ENCODE measurements around the gene PARD3.
"Not testable (repeated sequence)": the region's sequence is repeated elsewhere in the genome, so short reads cannot be mapped to it uniquely, and the experiment has no call there.

Gene PARD3

DNA sequence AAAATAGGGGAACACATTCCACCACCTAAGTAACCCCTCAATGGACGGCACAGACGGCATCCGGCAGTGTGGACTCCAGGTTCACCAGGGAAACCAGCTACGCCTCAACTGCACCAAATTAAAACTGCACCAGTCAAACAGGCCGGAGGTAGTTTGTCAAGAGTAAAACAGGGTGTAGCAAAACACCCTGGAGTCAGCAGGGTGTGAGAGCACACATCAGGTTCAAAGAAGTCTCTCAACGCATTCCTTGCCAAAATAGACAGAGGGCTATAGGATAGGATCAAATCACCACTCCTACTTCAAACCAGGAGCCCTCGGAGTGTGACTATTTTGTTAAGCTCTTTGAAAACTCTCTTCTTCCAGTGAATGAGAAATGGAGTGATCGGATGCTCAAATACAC lies 135.9 kb downstream of the PARD3 start:
- no peak for DNase-seq

DNA sequence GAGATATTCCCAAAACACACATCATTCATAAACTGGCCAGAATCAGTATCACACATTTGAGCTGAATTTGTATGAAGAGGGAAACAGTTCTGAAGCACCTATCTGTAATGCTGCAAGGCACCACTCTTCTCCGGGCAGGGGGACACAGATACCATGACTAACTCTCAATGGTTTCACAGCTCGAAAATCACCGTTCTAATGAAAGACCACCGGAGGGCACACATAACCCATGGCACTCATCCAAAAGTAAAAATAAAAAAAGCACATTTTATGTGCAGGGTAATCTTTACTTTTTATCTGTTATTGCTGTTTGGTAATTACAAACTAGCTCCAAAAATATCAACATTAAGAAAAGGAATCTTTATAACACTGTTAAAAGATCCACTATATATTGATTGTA lies 137.5 kb downstream of the PARD3 start:
- no peak for DNase-seq

DNA sequence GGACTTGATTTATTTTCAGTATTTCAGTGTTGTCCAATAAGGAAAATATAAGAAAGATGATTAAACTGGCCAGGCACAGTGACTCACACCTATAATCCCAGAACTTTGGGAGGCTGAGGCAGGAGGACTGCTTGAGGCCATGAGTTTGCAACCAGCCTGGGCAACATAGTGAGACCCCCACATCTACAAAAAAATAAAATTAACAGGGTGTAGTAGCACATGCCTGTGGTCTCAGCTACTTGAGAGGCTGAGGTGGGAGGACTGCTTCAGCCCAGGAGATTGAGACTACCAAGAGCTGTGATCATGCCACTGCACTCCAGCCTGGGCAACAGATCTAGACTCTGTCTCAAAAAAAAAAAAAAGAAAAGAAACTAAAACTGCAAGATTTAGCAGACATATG lies 138.0 kb downstream of the PARD3 start:
- no peak for DNase-seq

DNA sequence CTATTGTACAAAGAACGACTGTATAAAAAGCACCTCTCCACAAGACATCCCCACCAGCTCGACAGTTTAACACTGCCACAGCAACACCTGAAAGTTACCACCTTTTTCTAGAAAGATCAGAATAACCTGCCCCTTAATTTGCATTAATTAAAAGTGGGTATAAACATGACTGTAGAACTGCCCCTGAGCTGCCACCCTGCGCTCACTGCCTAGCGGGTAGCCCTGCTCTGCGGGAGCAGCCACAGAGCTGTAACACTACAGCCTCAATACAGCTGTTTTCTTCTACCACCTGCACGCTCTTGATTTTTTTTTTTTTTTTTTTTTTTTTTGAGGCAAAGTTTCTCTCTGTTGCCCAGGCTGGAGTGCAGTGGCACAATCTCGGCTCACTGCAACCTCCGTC lies 140.9 kb downstream of the PARD3 start:
- no peak for DNase-seq

DNA sequence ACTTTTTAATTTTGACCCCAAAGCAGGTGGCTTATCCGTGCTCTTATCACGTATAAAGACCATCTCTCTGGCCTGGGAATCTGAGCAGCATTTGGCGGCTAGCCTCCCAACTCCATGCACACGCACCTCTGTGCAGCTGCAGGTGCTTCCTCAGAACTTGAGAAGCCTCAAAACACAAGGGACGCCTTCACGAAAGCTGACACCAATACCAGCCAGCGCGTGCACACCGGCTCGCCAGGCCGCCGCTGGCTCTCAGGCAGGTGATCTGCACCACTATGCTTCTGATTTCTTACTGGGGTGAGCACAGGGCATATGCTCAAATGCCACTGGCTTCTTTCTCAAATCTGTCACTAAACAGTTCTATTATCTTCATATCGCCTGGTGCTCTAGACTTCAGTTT lies 145.0 kb downstream of the PARD3 start:
- no peak for DNase-seq

DNA sequence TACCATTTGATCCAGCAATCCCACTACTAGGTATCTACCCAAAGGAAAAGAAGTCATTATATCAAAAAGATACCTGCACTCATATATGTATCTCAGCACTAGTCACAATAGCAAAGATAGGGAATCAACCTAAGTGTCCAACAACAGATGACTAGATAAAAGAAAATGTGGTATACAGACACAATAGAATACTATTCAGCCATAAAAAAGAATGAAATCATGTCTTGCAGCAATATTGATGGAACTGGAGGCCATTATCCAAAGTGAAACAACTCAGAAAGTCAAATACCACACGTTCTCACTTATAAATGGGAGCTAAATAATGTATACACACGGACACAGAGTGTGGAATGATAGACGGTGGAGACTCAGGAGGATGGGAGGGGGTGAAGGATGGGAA lies 146.0 kb downstream of the PARD3 start:
- DNase-seq, result no peak

DNA sequence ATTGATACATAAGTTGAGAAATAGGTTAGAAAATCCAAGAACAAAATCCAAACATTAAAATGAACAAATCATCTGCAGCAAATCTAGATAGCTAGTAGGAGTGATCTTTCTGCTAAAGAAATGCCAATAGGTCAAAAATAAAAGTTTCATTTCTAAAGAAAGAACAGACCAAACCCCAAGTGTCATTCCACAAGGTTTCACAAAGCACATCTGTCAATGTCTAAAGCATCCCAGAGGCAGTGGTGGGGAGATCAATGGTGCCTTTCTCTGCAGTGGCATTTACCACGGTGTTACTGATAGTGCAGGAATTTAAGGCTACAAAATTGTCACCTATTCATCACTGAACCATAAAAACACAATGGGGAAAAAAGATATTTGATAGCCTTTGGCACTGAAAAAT lies 147.9 kb downstream of the PARD3 start:
- DNase-seq, result no peak

DNA sequence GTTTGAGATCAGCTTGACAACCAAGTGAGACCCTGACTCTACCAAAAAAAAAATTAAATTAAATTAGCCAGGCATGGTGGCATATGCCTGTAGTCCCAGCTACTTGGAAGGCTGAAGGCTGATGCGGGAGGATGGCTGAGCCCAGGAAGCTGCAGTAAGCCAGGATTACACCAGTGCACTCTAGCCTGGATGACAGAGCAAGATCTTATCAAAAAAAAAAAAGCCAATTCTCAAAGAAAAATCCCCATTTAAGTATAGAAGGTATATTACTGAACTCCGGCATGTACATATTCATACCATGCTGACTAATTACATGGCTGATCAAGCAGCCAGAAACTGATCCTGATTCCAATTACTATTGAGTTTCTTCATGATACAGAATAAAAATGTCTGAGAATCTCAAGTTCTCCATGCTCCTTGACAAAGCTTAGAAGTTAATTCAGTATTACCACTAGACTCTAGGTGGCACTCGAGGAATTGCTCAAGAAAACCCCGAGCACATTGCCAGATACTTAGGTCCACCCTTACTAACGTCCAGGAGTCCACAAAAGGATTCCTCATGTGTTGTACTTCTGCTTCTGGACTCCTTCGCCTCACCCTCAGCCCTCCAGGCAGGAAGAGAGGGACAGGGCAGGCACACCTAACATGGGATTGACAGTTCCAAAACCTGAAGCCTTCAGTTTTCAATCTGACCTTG lies 148.9 kb downstream of the PARD3 start:
- peak; percentile 54 to 68 for DNase-seq

DNA sequence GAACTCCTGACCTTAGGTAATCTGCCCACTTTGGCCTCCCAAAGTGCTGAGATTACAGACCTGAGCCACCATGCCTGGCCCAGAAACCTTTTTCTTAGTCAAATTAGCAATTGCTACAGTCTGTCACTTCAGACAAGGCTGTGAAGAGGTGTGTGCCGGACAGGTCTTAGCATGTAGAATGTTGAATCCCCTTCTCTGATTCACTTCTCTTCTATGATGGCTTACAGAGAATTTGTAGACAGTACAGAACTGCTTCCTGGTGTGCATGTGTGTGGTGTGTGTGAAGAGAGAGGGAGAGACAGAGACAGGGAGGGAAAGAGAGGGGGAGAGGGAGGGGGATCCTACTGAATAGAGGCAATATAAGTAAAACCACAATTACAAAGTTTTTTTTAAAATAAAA lies 150.4 kb downstream of the PARD3 start:
- DNase-seq, result no peak

DNA sequence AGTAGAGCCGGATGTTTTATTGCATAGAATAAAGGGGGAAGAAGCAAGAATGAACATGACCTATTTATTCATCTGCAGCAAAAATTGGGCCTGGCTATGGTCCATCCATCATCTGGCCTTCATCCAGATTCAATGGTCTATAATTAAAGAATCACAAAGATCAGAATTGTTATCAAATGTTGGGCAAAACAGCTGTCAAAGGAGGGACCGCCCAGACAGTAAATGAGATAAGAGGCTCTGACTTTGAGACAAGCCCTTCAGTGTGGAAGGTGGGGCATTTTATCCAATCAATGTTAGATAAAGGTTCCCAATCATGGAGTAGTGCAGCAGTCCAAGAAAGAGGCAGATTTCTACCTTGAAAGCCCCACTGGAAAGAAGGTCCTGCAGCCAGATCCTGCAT lies 153.5 kb downstream of the PARD3 start:
- DNase-seq, result no peak

DNA sequence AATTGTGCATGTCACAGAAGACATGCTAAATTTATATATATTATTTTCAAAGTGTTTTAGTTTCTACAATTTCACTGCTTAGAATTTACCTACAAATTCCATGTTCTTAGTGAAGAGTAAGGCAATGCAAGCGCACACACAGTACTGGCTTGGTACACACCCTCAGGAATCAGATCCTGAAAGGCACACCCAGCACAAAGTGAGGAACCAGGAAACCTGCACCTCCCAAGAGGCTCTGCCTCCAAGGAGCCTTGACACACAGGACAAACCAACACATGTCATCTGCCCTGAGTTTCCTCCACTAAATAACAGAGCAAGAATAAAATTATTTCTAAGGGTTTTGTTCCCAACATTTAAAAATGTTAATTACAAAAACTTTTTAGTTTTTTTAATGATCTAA lies 156.2 kb downstream of the PARD3 start:
- no peak for DNase-seq

DNA sequence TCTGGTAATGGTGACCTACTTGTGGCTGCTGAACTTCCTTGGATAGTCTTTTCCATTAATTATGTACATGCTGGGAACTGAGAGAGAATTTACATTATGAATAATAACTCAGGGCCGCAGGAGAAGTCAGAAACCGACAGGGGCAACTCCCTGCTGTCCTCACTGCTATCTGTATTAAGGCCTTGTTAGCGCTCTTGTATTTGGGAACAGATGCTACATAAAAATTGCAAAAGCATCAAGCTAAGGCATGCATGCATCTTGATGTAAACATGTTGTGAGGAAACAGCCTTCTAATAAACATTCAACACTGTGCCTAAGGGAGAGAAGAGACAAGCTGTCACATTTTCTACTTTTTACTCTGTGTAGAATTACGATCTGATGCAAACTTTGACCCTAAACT lies 158.4 kb downstream of the PARD3 start:
- no peak for DNase-seq

DNA sequence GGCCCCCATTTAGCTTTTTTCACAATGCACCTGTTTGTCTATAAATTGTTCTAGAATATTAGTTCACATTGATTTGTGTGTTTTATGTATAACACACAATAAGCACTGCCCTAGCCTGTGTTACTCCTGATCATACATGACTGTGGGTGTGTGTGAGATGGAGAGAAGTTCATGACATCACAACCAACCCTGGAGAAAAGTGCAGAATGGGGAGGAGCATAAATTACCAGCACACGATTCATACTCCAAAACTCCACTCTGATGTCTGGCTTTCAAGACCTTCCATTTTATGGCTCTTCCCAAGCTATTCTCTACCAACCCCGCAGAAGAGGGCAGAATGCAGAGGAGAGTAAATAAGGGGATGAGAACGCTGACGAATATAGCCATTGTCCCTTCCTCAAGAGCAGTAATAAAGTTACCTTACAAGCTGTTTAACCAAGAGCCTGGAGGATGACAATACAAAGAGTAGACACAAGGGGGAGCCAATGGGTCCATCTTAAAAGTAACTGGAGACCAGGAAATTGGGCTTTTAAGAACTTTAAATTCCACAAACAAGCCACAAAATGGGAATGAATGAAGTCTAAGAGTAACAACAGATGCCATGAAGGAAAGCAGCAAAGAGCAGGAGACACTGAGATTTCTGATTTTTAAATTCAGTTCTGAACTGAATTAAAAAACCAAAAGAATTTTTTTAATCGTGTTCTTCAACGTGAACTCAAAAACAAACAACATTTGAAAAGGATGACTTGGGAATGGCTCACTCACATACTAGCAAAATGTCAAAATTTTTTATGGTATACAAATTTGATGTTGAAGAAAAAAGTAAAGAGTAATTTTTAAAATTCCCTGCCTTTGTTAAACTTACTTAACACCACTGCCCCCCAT lies 159.6 kb downstream of the PARD3 start:
- peak; percentile 34 to 51 for DNase-seq

DNA sequence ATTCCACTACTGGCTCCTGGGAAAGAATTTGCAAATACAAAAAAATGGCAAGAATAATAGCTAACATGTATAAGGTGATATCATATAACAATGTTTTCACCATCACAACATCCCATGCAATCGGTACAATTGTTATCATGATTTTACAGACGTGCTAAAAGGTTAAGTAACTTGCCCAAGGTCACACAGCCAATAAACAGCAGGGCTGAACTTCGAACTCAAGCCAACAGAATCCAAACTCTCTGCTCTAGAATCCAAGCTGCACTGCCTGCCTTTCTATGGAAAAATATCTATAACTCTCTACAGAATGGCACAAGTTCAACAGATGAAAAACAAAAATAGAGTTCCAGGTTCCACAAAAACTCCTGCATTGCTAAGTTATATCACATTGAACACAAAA lies 160.9 kb downstream of the PARD3 start:
- DNase-seq, result no peak

DNA sequence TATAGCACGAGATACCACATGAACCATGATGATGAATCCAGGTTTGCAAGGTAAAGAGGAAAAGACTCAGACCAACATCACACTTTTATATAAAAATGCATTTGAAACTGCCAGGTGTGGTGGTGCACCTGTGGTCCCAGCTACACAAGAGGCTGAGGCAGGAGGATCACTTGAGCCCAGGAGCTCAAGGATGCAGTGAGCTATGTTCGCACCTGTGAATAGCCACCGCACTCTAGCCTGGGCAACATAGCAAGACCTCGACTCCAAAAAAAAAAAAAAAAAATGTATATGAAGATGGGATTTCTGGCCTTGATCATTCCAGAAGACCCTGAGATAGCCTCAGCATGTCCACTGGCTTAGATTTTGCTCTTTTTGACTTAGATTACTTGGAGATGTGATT lies 161.6 kb downstream of the PARD3 start:
- DNase-seq, result no peak

DNA sequence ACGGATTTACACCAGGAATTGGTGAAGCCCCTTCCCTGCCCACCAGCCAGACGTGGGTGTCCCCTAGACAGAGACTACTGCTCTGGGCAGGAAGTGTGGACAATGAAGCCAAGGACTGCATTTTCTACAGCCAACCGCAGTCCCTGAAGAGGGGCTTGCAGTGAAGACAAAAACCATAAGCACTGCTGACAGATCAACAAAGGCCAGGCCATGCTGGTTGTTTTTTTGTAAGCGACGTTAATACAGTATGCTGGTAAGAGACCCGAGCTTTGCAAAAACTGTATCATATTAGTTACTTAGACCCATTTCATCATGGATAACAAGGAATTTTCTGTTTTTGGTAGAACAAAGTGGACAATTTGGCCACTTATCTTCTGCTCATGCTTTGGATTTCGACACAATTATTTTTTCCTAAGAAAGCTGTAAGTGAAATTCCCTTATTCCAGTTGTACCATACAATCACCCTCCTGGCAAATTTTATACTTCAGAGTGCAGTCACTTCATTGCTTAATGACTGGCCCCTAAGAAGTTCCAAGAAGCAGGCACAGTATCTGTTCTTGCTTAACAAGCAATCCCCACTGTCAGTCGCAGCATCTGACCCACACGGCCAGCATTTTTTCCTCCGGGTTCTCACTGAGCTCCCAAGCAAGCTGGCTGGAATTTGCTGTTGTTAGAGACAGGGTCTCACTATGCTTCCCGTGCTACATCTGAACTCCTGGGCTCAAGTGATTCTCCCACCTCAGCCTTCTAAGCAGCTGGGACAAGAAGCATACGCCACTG lies 163.5 kb downstream of the PARD3 start:
- DNase-seq, result no peak

DNA sequence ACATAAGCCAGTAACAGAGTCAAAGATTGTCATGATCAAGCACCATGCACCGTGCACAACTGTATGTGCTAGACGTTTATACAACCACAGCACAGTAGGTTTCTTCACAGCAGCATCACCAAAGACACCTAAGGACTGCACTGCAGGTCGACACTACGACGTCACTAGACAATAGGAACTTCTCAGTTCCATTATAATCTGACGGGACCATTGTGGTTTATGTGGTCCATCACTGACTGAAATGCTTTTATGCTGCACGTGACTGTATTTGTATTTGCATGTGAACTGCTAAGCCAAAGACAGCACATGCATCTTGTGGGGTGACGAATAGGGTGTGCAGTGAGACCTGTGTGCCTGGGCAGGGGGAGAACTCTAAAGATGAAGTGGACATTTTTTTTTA lies 164.9 kb downstream of the PARD3 start:
- no peak for DNase-seq

DNA sequence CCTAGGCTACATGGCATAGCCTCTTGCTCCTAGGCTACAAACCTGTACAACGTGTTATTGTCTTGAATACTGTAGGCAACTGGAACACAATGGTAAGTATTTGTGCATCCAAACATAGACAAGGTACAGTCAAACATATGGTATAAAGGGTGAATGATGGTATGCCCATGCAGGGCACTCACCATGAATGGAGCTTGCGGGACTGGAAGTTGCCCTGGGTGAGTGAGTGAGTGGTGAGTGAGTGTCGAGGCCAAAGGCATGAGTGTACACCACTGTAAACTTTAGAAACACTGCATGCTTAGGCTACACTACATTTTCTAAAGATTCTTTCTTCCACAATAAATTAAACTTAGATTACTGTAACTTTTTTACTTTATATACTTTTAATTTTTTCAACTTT lies 165.7 kb downstream of the PARD3 start:
- DNase-seq, result no peak

DNA sequence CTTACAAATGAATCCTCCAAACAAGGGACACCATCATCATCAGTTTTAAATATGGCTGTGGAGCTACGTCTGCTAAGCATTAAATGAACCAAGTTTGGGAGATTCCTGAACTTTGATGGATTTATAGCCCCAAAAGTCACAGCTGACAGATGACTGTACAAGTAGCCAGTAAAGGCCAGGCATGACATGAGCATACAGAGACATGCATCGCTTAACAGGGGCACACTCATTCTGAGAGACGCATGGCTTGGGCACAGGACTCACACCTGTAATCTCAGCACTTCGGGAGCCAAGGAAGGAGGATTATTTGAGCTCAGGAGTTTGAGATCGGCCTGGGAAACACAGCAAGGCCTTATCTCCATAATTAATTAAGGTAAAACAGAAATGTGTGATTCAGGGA lies 166.2 kb downstream of the PARD3 start:
- DNase-seq, result no peak

DNA sequence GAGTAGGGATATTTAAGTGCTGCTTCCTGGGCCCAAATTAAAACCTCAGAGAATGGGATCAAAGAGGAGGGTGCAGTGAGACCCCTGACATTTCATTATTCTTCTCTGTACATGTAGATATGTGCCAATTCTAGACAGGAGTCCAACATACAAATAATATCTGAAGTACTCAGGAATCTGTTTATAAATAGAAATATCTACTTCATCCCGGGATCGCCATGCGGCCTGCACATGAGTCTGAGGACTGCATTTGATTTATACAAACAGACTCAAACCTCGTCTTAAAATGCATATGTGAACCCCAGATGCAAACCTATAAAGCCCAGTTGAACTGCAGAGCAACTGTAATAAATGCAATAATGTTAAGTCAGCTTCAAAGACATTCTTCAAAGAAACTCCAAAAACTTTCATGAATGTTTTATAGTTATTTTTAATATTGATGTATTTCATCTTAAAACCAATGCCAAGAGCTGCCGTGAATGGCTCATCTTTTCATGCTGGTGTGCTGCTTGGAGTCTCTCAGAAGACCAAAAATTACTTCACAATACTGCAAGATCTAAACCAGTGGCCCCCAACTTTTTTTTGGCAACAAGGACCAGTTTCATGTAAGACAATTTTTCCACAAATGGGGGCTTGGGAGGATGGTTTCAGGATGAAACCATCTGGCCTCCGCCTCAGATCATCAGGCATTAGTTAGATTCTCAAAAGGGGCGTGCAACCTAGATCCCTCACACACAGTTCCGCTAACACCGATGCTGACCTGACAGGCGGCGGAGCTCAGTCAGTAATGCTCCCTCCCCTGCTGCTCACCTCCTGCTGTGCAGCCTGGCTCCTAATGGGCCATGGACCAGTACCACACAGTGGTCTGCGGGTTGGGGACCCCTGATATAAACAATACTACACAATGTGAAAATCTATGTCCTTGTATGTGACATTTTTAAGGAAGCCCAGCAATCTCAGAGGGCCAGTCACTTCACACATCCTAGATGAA lies 166.9 kb downstream of the PARD3 start:
- DNase-seq, result no peak

DNA sequence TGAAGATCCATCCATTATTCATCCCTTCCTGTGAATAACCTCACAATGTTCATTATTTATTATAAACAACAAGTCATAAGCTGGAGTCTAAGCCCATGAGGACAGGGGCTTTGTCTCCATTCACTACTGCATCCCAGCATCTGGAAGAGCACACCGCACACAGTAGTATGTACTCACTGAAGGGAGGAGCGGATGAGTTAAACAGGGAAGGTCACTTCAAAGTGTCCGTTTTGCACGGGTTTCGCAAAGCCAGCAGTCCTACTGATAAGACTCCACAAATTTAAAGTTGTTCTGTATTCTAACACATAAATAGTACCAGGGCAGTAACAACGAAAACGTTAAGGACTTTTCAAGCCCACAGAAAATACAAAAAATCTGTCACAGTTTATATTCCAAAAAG lies 167.9 kb downstream of the PARD3 start:
- no peak for DNase-seq

DNA sequence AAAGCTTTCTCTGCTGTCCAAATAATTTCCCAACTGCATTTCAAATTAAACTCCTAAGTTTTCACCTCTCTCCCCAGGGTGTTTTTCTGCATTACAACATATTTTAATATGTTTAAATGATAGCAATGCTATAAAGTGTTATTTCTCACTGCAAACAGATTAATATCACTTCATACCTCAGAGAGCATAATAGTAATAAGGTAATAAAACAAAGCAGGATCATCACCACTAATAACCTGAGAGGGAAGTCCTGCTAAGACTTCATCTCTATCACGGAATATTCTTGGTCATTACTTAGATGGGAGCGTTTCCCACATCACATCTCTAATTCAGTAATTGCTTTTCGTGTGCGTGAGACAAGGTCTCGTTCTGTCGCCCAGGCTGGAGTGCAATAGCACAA lies 168.8 kb downstream of the PARD3 start:
- no peak for DNase-seq

DNA sequence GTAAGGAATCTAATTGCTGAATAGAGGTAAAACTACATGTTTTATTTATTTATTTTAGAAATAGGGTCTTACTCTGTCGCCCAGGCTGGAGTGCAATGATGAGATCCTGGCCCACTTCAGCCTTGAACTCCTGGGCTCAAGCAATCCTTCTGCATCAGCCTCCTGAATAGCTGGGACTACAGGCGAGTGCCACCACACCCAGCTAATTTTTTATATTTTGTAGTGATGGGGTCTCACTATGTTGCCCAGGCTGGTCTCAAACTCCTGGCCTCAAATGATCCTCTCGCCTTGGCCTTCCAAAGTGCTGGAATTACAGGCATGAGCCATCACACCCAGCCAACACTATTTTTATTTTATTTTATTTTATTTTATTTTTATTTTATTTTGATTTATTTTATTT lies 170.3 kb downstream of the PARD3 start:
- DNase-seq, result not testable (repeated sequence)
